Ramos (cell line): ENCODE measurements around the gene ZNF761.
"Not testable (repeated sequence)": the region's sequence is repeated elsewhere in the genome, so short reads cannot be mapped to it uniquely, and the experiment has no call there.

Experiments used
- in situ Hi-C: fragments of 300-500 bp; cut with MboI; formaldehyde crosslinking; loops from one replicate; pipeline ENCODE4 v1.14.3; 2022; ENCODE audit warnings: low sequenced_read_pairs; ENCODE audit not compliant: unreplicated experiment

The ZNF761 gene

GRCh38 chr19:53431399-53432087, at the start of gene ZNF761:
Gene ZNF761, plus strand, starts transcription at chr19:53431984. Its CDS starts 15,285 bp downstream, at chr19:53447269.
- in situ Hi-C loops: no loop called here

GRCh38 chr19:53388168-53388567, 43.6 kb upstream of the ZNF761 start:
- in situ Hi-C loops: no loop called here

GRCh38 chr19:53388904-53389303, 42.9 kb upstream of the ZNF761 start:
- in situ Hi-C loops: no loop called here

DNA sequence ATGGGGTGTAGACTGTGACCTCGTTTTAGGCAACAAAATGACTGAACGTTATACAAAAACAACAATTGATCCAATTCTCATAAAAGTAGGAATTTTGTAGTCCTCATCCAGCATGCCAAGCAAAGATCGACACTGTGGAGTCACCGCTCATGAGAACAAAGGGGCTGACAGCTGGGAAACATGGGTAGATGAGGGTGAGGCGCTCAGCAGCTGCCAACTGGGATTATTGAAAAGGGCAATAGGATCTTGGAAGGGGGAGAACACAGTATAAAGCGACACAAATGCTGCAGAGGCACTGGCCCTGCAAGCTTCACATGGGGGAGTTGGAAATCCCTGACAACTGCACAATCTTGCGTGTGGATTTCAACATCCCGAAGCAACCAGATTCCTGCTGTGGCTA, 42.2 kb upstream of the ZNF761 start:
- in situ Hi-C loops: no loop called here

DNA sequence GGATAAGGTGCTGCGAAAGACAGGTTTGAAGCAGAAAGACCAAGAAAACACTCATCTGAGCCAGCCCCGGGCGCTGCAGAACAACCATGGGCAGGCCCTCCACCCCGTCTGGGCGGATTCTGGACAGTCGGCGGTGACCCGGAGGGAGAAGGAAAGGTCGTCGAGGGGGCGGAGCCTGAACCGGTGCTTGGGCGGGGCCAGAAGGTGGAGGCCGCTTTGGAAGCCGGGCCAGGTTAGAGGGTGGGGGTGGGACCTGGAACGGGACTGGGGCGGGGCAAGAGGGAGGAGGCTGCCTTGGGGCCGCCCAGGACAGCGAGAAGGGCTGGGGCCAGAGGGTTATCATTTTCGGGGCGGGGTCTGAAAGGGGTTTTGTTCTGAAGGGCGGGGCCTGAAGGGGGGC, 41.8 kb upstream of the ZNF761 start:
- in situ Hi-C loops: no loop called here

GRCh38 chr19:53394522-53394973, 37.2 kb upstream of the ZNF761 start:
- in situ Hi-C loops: no loop called here

DNA sequence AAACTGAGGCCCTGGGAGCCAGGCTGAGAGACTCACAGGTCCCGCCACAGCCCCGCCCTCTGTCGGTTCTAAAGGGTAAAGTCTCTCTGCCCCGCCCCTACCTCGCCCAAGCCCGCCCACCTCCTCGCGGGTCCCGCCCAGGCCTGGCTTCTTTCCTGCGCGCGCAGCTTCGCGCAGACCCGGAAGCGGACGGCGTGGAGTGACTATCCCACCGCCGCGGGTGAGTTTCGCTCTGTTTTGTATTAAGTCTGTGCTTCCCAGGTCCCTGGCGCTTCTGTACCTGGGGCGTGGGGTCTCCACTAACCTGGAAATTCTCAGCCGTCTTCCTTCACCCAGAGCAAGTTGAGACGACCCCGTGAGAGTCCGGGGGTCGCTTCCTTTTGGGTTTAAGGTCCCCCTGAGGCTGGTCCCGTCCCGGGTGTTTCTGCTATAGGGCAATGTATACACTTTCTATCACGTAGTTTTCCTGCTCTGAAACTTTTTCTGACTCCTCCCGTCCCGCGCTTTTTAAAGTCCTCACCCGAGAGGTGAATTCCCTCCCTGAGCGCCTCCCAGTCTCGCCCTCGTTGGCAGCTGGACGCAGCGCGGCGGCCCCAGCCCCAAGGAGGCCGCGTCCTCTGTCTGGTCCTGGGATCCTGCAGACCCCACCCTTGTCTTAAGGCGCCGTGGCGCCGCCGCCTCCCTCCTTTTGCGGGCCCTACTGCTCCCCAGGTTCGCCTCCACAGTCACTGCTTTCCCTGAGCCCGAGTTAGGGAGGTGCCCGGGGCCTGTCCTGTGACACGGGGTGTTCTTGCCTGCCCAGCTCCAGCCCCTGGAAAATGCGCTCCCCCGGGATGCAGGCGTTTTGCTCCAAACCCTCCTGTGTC, 36.6 kb upstream of the ZNF761 start, which contains the start of gene ZNF765:
Gene ZNF765 (plus strand): TSS at position 176 of the 866 bp plus-strand sequence. CDS start 2,867 bp downstream, outside the sequence.
- in situ Hi-C loops: no loop called here

- in situ Hi-C loops: not testable (repeated sequence)
Measured at GRCh38 chr19:53395840-53396524, 35.8 kb upstream of the ZNF761 start.

DNA sequence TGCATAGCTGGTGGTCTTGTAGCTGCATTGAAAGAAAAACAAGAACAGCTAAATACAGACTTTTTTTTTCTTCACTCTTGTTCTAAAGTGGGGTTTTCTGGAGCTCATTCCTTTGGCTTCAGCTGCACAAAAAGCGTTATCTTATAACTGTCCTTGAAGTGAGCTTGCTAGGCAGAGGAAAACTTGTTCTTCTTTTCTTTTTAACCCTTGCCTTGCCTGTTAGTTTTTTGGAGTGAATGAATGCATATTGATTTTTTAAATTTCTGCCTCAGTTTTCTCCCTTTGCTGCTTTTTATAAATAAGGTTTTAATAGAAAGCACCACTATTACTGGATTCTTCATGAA, 35.3 kb upstream of the ZNF761 start:
- in situ Hi-C loops: no loop called here

GRCh38 chr19:53397918-53398317, 33.9 kb upstream of the ZNF761 start:
- in situ Hi-C loops: not testable (repeated sequence)

- in situ Hi-C loops: no loop called here
Measured at GRCh38 chr19:53409505-53410204, 22.1 kb upstream of the ZNF761 start.

DNA sequence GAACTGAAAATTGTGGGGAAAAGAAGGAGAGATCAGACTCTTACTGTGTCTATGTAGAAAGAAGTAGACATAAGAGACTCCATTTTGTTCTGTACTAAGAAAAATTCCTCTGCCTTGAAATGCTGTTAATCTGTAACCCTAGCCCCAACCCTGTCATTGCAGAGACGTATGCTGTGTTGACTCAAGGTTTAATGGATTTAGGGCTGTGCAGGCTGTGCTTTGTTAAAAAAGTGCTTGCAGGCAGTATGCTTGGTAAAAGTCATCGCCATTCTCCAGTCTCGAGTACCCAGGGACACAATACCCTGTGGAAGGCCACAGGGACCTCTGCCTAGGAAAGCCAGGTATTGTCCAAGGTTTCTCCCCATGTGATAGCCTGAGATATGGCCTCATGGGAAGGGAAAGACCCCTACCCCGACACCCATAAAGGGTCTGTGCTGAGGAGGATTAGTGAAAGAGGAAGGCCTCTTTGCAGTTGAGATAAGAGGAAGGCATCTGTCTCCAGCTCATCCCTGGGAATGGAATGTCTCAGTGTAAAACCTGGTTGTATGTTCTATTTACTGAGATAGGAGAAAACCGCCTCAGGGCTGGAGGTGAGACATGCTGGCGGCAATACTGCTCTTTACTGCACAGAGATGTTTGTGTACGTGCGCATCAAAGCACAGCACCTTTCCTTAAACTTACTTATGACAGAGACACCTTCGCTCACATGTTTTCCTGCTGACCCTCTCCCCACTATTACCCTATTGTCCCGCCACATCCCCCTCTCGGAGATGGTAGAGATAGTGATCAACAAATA, 11.1 kb upstream of the ZNF761 start:
- in situ Hi-C loops: not testable (repeated sequence)

DNA sequence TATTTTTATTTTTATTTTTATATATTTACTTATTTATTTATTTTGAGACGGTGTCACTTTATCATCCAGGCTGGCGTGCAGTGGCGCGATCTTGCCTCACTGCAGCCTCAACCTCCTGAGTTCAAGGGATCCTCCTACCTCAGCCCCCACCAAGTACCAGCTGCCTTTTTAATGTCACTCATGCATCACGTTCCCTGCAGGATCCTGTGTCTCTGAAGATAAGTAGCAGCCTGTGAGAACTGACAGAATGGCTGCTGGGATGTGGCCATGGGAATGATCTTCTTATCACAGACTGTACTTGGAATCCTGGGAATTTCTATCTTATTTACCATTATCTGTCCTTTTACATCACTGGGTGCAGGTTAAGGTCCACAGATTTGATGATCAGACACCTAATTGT, 9.2 kb upstream of the ZNF761 start:
- in situ Hi-C loops: no loop called here

- in situ Hi-C loops: not testable (repeated sequence)
Measured at GRCh38 chr19:53423074-53423473, 8.7 kb upstream of the ZNF761 start.

GRCh38 chr19:53423680-53424079, 8.1 kb upstream of the ZNF761 start:
- in situ Hi-C loops: not testable (repeated sequence)

- in situ Hi-C loops: no loop called here
Measured at GRCh38 chr19:53424968-53425597, 6.7 kb upstream of the ZNF761 start.

- in situ Hi-C loops: no loop called here
Measured at GRCh38 chr19:53432088-53432661, 391 bp downstream of the ZNF761 start.

DNA sequence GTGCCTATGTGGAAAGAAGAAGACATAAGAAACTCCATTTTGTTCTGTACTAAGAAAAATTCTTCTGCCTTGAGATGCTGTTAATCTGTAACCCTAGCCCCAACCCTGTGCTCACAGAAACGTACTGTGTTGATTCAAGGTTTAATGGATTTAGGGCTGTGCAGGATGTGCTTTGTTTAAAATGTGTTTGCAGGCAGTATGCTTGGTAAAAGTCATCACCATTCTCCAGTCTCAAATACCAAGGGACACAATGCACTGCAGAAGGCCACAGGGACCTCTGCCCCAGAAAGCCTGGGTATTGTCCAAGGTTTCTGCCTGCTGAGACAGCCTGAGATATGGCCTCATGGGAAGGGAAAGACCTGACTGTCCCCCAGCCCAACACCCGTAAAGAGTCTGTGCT, 12.0 kb downstream of the ZNF761 start:
- in situ Hi-C loops: not testable (repeated sequence)

DNA sequence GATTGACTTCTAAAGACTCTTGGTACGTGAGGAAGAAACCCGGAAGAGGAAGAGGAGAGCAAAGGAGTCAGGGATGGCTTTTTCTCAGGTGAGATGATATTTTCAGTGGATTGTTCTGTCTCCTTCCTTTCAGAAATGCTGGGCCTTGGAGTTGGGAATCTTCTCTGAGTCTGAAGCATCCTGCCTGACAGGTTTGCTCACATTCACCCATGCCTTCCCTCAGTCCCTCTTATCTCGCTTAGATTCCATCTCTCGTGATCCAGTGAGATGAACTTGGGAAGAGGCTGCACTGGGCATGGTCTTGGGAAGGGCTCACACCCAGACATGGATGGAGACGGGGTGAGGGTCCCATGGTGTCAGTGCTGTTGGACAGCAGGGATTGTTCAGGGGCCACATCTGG, 15.4 kb downstream of the ZNF761 start:
- in situ Hi-C loops: not testable (repeated sequence)
